HCT116 (cell line): ENCODE measurements around the gene ST6GALNAC2. TPM values are rescaled to one million over a fixed set of nuclear protein-coding genes. Genes with fewer than 3 reads are reported as not detected.

ENCODE experiments used
- ATAC-seq: fragments of 200-7000 bp; cut with Tn5 transposase; 2 replicates; pipeline ENCODE4 v1.9.1; 2020; ENCODE audit warnings: mild to moderate bottlenecking, moderate library complexity
- BruUV-seq: library from RNA; stranded (reverse); fragments of 400-500 nt; replicated peaks from 2 replicates; lab custom pipeline; 2021; lab: Mats Ljungman, UMichigan
- CTCF ChIA-PET: fragments of 300-600 bp; sonication (Branson Sonifier 250); formaldehyde crosslinking; loops from one replicate; lab custom pipeline; 2021; ENCODE audit warnings: antibody characterized with exemption; lab: Charles Lee
- POLR2A ChIA-PET: fragments of 300-600, 350-600 bp; sonication (Branson Sonifier 250); formaldehyde crosslinking; loops from one replicate; lab custom pipeline; 2021; ENCODE audit warnings: antibody characterized with exemption; lab: Charles Lee
- RAD21 ChIA-PET, 2 experiments: fragments of 300-600 bp; sonication (Branson Sonifier 250); formaldehyde crosslinking; loops; one replicate each; lab custom pipeline; 2023; ENCODE audit warnings: low total read pairs in 2 of 2; ENCODE audit not compliant: uncharacterized antibody in 2 of 2, unreplicated experiment in 2 of 2, low non-redundant PET in 1 of 2; lab: Charles Lee
- DNase-seq: peaks from one replicate; pipeline ENCODE4 v3.0.0-alpha.2; 2010; ENCODE audit warnings: low read depth, low spot score
- H2AFZ ChIP-seq: fragments of 200-600 bp; shearing (Covaris generic), sonication (generic); 2 replicates; pipeline ENCODE4 v1.6.1; 2017; ENCODE audit warnings: low read depth, mixed run types, mixed read lengths, antibody characterized with exemption, low read length; ENCODE audit not compliant: poor library complexity, severe bottlenecking
- H3K27ac ChIP-seq: 2 replicates; pipeline ENCODE4 v1.5.1; 2012; ENCODE audit warnings: low read depth, low read length
- H3K27me3 ChIP-seq: fragments of 200-600 bp; sonication (generic); 2 replicates; pipeline ENCODE4 v1.6.1; 2016; ENCODE audit warnings: mixed run types, low read length, mixed read lengths; ENCODE audit not compliant: insufficient read depth
- H3K36me3 ChIP-seq, 2 experiments: fragments of 200-500 bp in 1 of 2; fragments of 200-600 bp in 1 of 2; sonication (Bioruptor generic) in 1 of 2; sonication (generic) in 1 of 2; 2 replicates each; pipeline versions ENCODE4 v1.5.1 to v1.6.1; 2014 to 2016; ENCODE audit warnings: low read length in 2 of 2, inconsistent platforms in 1 of 2, mixed read lengths in 1 of 2, mixed run types in 1 of 2; ENCODE audit not compliant: insufficient read depth in 2 of 2, control insufficient read depth in 1 of 2
- H3K4me1 ChIP-seq, 2 experiments: fragments of 200-600 bp in 1 of 2; sonication (generic) in 1 of 2; 2 replicates each; pipeline versions ENCODE4 v1.5.1 to v1.6.1; 2012 to 2017; ENCODE audit warnings: low read length in 2 of 2, inconsistent platforms in 1 of 2, mild to moderate bottlenecking in 1 of 2, mixed read lengths in 1 of 2, mixed run types in 1 of 2, moderate library complexity in 1 of 2; ENCODE audit not compliant: insufficient read depth in 2 of 2, control insufficient read depth in 1 of 2
- H3K4me2 ChIP-seq: fragments of 200-600 bp; sonication (generic); 2 replicates; pipeline ENCODE4 v1.6.1; 2017; ENCODE audit warnings: mixed run types, low read length, mixed read lengths
- H3K4me3 ChIP-seq, 2 experiments: fragments of 200-600 bp in 1 of 2; sonication (generic) in 1 of 2; replicated peaks in 1 of 2; 2 replicates each; pipeline ENCODE4 v1.5.1; 2011 to 2016; ENCODE audit warnings: low read length in 2 of 2, control low read depth in 1 of 2, low read depth in 1 of 2, mild to moderate bottlenecking in 1 of 2, mixed read lengths in 1 of 2, mixed run types in 1 of 2
- H3K79me2 ChIP-seq: fragments of 200-600 bp; sonication (generic); 2 replicates; pipeline ENCODE4 v1.6.1; 2017; ENCODE audit warnings: mild to moderate bottlenecking, mixed run types, low read length, moderate library complexity, mixed read lengths; ENCODE audit not compliant: insufficient read depth
- H3K9ac ChIP-seq: fragments of 200-600 bp; sonication (generic); 2 replicates; pipeline ENCODE4 v1.6.1; 2016; ENCODE audit warnings: low read length, mixed read lengths
- H3K9me2 ChIP-seq: fragments of 200-600 bp; sonication (generic), shearing (Covaris generic); 2 replicates; pipeline ENCODE4 v1.6.1; 2017; ENCODE audit warnings: mixed run types, mild to moderate bottlenecking, moderate library complexity; ENCODE audit not compliant: insufficient read depth
- H3K9me3 ChIP-seq, 2 experiments: fragments of 200-500 bp in 1 of 2; fragments of 200-600 bp in 1 of 2; sonication (Bioruptor generic) in 1 of 2; sonication (generic) in 1 of 2; 2 replicates each; pipeline ENCODE4 v1.6.1; 2014 to 2017; ENCODE audit warnings: low read length in 2 of 2, mixed read lengths in 2 of 2, inconsistent platforms in 1 of 2, low read depth in 1 of 2, mild to moderate bottlenecking in 1 of 2, mixed run types in 1 of 2, moderate library complexity in 1 of 2; ENCODE audit not compliant: control insufficient read depth in 1 of 2, insufficient read depth in 1 of 2
- H4K20me1 ChIP-seq: fragments of 200-600 bp; sonication (generic), shearing (Covaris generic); 2 replicates; pipeline ENCODE4 v1.6.1; 2017; ENCODE audit warnings: mixed run types, mild to moderate bottlenecking, moderate library complexity; ENCODE audit not compliant: insufficient read depth
- CEBPB ChIP-seq: IDR thresholded peaks from 2 replicates; pipeline ENCODE4 v1.6.1; 2012; ENCODE audit warnings: low read depth
- ELF1 ChIP-seq: IDR thresholded peaks from 2 replicates; pipeline ENCODE4 v1.6.1; 2012; ENCODE audit warnings: low read depth, borderline replicate concordance
- EZH2 ChIP-seq: fragments of 200-600 bp; sonication (generic); IDR thresholded peaks from 2 replicates; pipeline ENCODE4 v1.6.1; 2017; ENCODE audit warnings: antibody characterized with exemption, mixed run types
- POLR2A ChIP-seq: IDR thresholded peaks from 2 replicates; pipeline ENCODE4 v1.7.0; 2011; ENCODE audit warnings: borderline replicate concordance; ENCODE audit not compliant: insufficient read depth, insufficient read length; ENCODE audit errors: extremely low read depth
- RAD21 ChIP-seq: IDR thresholded peaks from 2 replicates; pipeline ENCODE4 v1.6.1; 2012; ENCODE audit warnings: low read depth, mild to moderate bottlenecking
- SP1 ChIP-seq: IDR thresholded peaks from 2 replicates; pipeline ENCODE4 v1.6.1; 2012; ENCODE audit warnings: low read depth
- ZNF274 ChIP-seq: fragments of 200-500 bp; sonication (Bioruptor generic); IDR thresholded peaks from 2 replicates; pipeline ENCODE4 v1.6.1; 2014; ENCODE audit warnings: mild to moderate bottlenecking, low read depth, low read length, inconsistent platforms
- intact Hi-C: fragments of 100-400 bp; cut with micrococcal nuclease; formaldehyde crosslinking; loops from 2 replicates; pipeline ENCODE4 v1.10.0; 2022
- total RNA-seq: library from RNA; stranded (reverse); gene quantifications from one replicate; pipeline ENCODE4 v1.2.1, GENCODE V29; 2021; ENCODE audit not compliant: unreplicated experiment
- TF ChIP-seq, protein P1 (sequence below): IDR thresholded peaks from 2 replicates; pipeline ENCODE4 v1.6.1; 2011; ENCODE audit warnings: mild to moderate bottlenecking, low read length, moderate library complexity; ENCODE audit not compliant: insufficient replicate concordance; ENCODE audit errors: extremely low read depth
- TF ChIP-seq, protein P2 (sequence below): IDR thresholded peaks from 2 replicates; pipeline ENCODE4 v1.6.1; 2012

ST6GALNAC2 gene
- total RNA-seq, 1 experiment from 2014 or later, result 14.7 TPM

DNA sequence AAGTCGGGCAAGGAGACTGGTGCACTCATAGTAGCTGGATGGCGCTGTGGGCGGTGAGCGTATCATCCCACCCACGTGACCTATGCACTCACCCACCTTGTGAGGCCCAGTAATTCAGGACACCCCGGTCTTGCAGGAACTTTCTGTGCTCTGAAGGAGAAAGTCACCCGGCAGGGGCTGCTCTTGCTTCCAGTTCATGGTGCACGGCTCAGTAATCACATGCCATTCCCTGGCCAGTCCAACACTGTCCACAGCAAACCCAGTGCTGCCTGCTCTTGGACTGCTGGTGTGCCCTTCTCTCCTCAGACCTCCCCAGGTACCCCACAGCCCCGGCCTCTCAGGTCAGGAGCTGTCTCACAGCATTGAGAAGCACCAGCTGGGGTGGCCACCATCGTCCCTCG lies 68.0 kb downstream of the ST6GALNAC2 start:
- intact Hi-C loops, result no loop called here
- Histone ChIP-seq H4K20me1 (no peaks in the 10 kb centered on the region), H3K27ac (no peak overlapping the region; the same call in 1 of the 2 replicates), H3K79me2 (no peaks in the 10 kb centered on the region), H2AFZ (no peak overlapping the region), H3K27me3 (no peaks in the 10 kb centered on the region), H3K4me3 (no peak overlapping the region), H3K4me1 (peaks cover 0 to under 1% of the 10 kb centered on the region in 2 experiments; a peak in 1 of 4 replicates), H3K9me3 (no peaks in the 10 kb centered on the region), H3K36me3 (no peaks in the 10 kb centered on the region), H3K4me2 (no peak overlapping the region), H3K9me2 (no peaks in the 10 kb centered on the region), H3K9ac (no peak overlapping the region)
- DNase-seq, result no peak
- BruUV-seq, result no TSS peak
- ChIA-PET POLR2A (no interaction called here), CTCF (no interaction called here), RAD21 (no interaction called here)
- ATAC-seq, result no peak
- TF ChIP-seq POLR2A, result no peak
- no peak for TF ChIP-seq ZNF274
- TF ChIP-seq, protein P1, sequence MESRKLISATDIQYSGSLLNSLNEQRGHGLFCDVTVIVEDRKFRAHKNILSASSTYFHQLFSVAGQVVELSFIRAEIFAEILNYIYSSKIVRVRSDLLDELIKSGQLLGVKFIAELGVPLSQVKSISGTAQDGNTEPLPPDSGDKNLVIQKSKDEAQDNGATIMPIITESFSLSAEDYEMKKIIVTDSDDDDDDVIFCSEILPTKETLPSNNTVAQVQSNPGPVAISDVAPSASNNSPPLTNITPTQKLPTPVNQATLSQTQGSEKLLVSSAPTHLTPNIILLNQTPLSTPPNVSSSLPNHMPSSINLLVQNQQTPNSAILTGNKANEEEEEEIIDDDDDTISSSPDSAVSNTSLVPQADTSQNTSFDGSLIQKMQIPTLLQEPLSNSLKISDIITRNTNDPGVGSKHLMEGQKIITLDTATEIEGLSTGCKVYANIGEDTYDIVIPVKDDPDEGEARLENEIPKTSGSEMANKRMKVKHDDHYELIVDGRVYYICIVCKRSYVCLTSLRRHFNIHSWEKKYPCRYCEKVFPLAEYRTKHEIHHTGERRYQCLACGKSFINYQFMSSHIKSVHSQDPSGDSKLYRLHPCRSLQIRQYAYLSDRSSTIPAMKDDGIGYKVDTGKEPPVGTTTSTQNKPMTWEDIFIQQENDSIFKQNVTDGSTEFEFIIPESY, result no peak
- TF ChIP-seq CEBPB, result no peak
- no peak for TF ChIP-seq RAD21
- TF ChIP-seq, protein P2, sequence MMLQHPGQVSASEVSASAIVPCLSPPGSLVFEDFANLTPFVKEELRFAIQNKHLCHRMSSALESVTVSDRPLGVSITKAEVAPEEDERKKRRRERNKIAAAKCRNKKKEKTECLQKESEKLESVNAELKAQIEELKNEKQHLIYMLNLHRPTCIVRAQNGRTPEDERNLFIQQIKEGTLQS, result no peak
- no peak for TF ChIP-seq EZH2
- no peak for TF ChIP-seq SP1
- no peak for TF ChIP-seq ELF1

Other genes with a start within 250 kb of the ST6GALNAC2 start
- 81.4 TPM for gene PRPSAP1, start 231.9 kb downstream of the ST6GALNAC2 start, total RNA-seq
- 4.6 TPM for gene SPHK1, start 201.3 kb downstream of the ST6GALNAC2 start, total RNA-seq
- 59.1 TPM for gene UBE2O, start 132.7 kb downstream of the ST6GALNAC2 start, total RNA-seq
- not detected for gene AANAT, start 118.3 kb downstream of the ST6GALNAC2 start, total RNA-seq
- gene RHBDF2, start 84.4 kb downstream of the ST6GALNAC2 start, total RNA-seq, result 61.1 TPM
- 0.66 TPM for gene CYGB, start 48.2 kb downstream of the ST6GALNAC2 start, total RNA-seq
- gene PRCD, start 45.8 kb downstream of the ST6GALNAC2 start, total RNA-seq, result not detected
- gene ST6GALNAC1, start 57.9 kb upstream of the ST6GALNAC2 start, total RNA-seq, result not detected
- 57.1 TPM for gene MXRA7, start 125.1 kb upstream of the ST6GALNAC2 start, total RNA-seq
- gene JMJD6, start 140.7 kb upstream of the ST6GALNAC2 start, total RNA-seq, result 47.6 TPM
- 57.8 TPM for gene METTL23, start 141.0 kb upstream of the ST6GALNAC2 start, total RNA-seq
- gene SRSF2, start 151.5 kb upstream of the ST6GALNAC2 start, total RNA-seq, result 422 TPM
- 24.9 TPM for gene MFSD11, start 152.3 kb upstream of the ST6GALNAC2 start, total RNA-seq